Gastrocnemius medialis (tissue), 4 donors: ENCODE results near the gene GIMAP1.

ENCODE experiments used
- CTCF ChIP-seq, 5 experiments: fragments of 450-650 bp in 3 of 5; fragments of 200-600 bp in 2 of 5; sonication (generic) in 2 of 5; IDR thresholded peaks in 4 of 5; conservative IDR thresholded peaks in 1 of 5; 1 replicate in 4 of 5; 2 replicates in 1 of 5; pipeline ENCODE4 v1.5.1; 2016 to 2019; ENCODE audit warnings: antibody characterized with exemption in 5 of 5, mild to moderate bottlenecking in 3 of 5, moderate library complexity in 3 of 5
- POLR2A ChIP-seq, 2 donors: fragments of 450-650 bp; IDR thresholded peaks; one replicate each; pipeline ENCODE4 v1.6.1; 2017; ENCODE audit warnings: antibody characterized with exemption in 2 of 2, mild to moderate bottlenecking in 2 of 2, moderate library complexity in 2 of 2

DNA sequence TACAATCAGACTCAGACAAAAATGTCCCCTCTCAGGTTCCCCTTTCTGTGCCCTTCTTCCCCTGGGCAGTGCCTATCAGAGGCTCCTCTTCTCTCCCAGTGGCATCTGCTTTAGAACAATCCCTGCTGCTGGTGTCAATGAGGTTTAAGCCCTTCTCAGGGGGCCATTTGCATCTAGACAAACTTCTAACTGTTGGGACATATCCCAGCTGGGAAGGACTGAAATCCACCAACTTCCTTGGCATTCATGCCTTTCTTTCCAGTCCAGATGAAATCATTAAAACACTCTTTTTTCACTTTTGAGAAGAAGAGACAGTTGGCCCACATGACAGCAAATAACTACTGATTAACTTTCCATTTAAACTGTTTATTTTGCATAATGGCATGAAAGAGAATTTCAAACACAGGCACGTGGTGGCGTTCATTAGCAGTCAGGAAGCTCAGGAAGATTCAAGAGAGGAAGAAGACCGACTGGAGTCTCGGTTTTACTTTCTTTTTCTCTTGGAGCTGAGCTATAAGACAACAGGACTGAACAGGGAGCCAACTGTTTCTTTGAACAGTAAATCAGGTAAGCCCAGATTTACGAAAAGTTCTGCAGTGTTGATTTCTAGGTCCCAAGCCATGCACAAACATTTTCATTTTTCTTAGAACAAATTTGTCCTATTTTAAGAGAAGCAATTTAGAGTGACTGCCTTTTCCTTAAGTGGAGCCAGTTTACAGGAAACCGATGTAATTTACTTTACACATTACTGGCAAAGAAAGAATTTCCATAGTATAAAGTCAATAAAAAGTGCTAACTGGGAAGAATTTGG is 31.0 kb upstream of the GIMAP1 start, which contains the start of gene GIMAP2:
- TF ChIP-seq CTCF (IDR thresholded peaks at IDR 0.05 in 4 of 5, conservative IDR thresholded peaks at IDR 0.05 in 1 of 5) (no peak), POLR2A (IDR thresholded peaks at IDR 0.05) (no peak)
